Activated naive CD4-positive, alpha-beta T cell (primary cell): ENCODE measurements around the gene UGT1A7.

ENCODE experiments used
- DNase-seq, 4 experiments: peaks; one replicate each; lab custom pipeline; 2025; lab: John Stamatoyannopoulos, UW

Gene UGT1A7

GRCh38 chr2:233761040-233761769 lies 79.5 kb downstream of the UGT1A7 start:
- DNase-seq = no peak

- DNase-seq = no peak
Measured at GRCh38 chr2:233764264-233764663, 82.6 kb downstream of the UGT1A7 start.

GRCh38 chr2:233764761-233765160 lies 83.1 kb downstream of the UGT1A7 start:
- no peak for DNase-seq

GRCh38 chr2:233766416-233766815 lies 84.7 kb downstream of the UGT1A7 start:
- no peak for DNase-seq

- DNase-seq = no peak
Measured at GRCh38 chr2:233768076-233768475, 86.4 kb downstream of the UGT1A7 start.

- no peak for DNase-seq
Measured at GRCh38 chr2:233769260-233769659, 87.6 kb downstream of the UGT1A7 start.

- DNase-seq = no peak
Measured at GRCh38 chr2:233772153-233772552, 90.5 kb downstream of the UGT1A7 start.

- no peak for DNase-seq
Measured at GRCh38 chr2:233772583-233772982, 90.9 kb downstream of the UGT1A7 start.

- no peak for DNase-seq
Measured at GRCh38 chr2:233773854-233774253, 92.2 kb downstream of the UGT1A7 start.

GRCh38 chr2:233775414-233775813 lies 93.7 kb downstream of the UGT1A7 start:
- DNase-seq = no peak

- no peak for DNase-seq
Measured at GRCh38 chr2:233778030-233778429, 96.3 kb downstream of the UGT1A7 start, which contains the start of gene MROH2A. TSS of gene MROH2A (plus strand) at chr2:233778330. CDS start at chr2:233779359, 1,029 bp downstream.

- DNase-seq = no peak
Measured at GRCh38 chr2:233779722-233780121, 98.0 kb downstream of the UGT1A7 start.

GRCh38 chr2:233780771-233781170 lies 99.1 kb downstream of the UGT1A7 start:
- no peak for DNase-seq

GRCh38 chr2:233789554-233789953 lies 107.9 kb downstream of the UGT1A7 start:
- DNase-seq = no peak

- DNase-seq = no peak
Measured at GRCh38 chr2:233791151-233791882, 109.6 kb downstream of the UGT1A7 start.

GRCh38 chr2:233791883-233792329 lies 110.2 kb downstream of the UGT1A7 start:
- no peak for DNase-seq

- no peak for DNase-seq
Measured at GRCh38 chr2:233792720-233793119, 111.0 kb downstream of the UGT1A7 start.

GRCh38 chr2:233793465-233794127 lies 111.9 kb downstream of the UGT1A7 start:
- no peak for DNase-seq

- DNase-seq = no peak
Measured at GRCh38 chr2:233794128-233794658, 112.5 kb downstream of the UGT1A7 start.

- DNase-seq = no peak
Measured at GRCh38 chr2:233795735-233796171, 114.1 kb downstream of the UGT1A7 start.

- no peak for DNase-seq
Measured at GRCh38 chr2:233796254-233796653, 114.6 kb downstream of the UGT1A7 start.

GRCh38 chr2:233798335-233799086 lies 116.8 kb downstream of the UGT1A7 start:
- no peak for DNase-seq
